ENCODE data around the gene PHTF1. TPM values are rescaled to one million over a fixed set of nuclear protein-coding genes. Genes with fewer than 3 reads are reported as not detected.
"Not testable (repeated sequence)": the region's sequence is repeated elsewhere in the genome, so short reads cannot be mapped to it uniquely, and the experiment has no call there.

The PHTF1 gene
- total and polyA plus RNA-seq, 2 of the 4 experiments (the other 2 are of a cell fraction), result 9.6 to 13.3 TPM

DNA sequence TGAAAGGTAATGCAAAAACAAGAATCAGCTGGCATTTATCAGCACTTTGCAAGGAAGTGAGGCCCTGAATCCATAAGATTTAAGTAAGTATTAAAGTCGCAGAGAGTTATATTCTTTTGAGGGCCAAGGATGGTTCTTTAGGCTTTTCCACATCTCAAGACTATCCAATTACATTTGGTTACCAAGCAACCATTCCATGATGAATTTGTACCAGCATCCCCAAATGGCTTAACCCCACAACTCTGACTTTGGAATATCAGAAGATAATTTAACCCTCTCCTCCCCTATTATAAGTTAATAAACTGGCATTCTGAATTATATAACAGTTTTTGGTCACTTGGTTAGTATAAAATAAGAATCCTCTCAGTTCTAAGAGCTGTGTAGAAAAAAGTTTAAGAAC lies 2.8 kb downstream of the PHTF1 start:
- ChIA-PET POLR2A (ENCODE audit: unreplicated experiment) (no interaction called here), CTCF (interaction anchor here (0.7 kb wide), 1 partner anchor 377 kb away, joined by 3 read pairs; no protein-coding TSS in a partner anchor)
- no peak overlapping the region for H2BK5ac ChIP-seq (ENCODE audit: low read depth, low read length, poor library complexity, severe bottlenecking)
- H3K18ac ChIP-seq (ENCODE audit: low read depth, low read length), result no peak overlapping the region
- H3K14ac ChIP-seq (replicated peaks; ENCODE audit: low read depth, low read length), result no peak overlapping the region
- ATAC-seq (ENCODE audit: low read depth), result no peak
- no peak for TF ChIP-seq MAFK (IDR thresholded peaks at IDR 0.05; ENCODE audit: low read depth, low read length)
- TF ChIP-seq, protein P1, sequence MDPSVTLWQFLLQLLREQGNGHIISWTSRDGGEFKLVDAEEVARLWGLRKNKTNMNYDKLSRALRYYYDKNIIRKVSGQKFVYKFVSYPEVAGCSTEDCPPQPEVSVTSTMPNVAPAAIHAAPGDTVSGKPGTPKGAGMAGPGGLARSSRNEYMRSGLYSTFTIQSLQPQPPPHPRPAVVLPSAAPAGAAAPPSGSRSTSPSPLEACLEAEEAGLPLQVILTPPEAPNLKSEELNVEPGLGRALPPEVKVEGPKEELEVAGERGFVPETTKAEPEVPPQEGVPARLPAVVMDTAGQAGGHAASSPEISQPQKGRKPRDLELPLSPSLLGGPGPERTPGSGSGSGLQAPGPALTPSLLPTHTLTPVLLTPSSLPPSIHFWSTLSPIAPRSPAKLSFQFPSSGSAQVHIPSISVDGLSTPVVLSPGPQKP (IDR thresholded peaks at IDR 0.05; ENCODE audit: borderline replicate concordance, low read depth, low read length), result no peak
- TF ChIP-seq NFE2L2 (IDR thresholded peaks at IDR 0.05; ENCODE audit: low read depth, low read length), result no peak
- TF ChIP-seq MXI1 (IDR thresholded peaks at IDR 0.05; ENCODE audit: borderline replicate concordance, low read depth, low read length), result no peak
- TF ChIP-seq POLR2A (IDR thresholded peaks at IDR 0.05; ENCODE audit: low read depth, low read length), result no peak
- H3K4me3 ChIP-seq (ENCODE audit: insufficient read depth, low read depth, low read length), result no peak overlapping the region
- no peaks in the 10 kb centered on the region for H4K20me1 ChIP-seq (ENCODE audit: insufficient read depth, low read length)
- BruUV-seq (replicated peaks), result no TSS peak
- no peaks in the 10 kb centered on the region for H3K27me3 ChIP-seq (ENCODE audit: control insufficient read depth, insufficient read depth, low read length)
- no peak overlapping the region for H2AK5ac ChIP-seq (ENCODE audit: low read depth, low read length)
- no peak overlapping the region for H2BK15ac ChIP-seq (ENCODE audit: low read depth, low read length)
- no peak overlapping the region for H3K27ac ChIP-seq (ENCODE audit: insufficient read depth, low read length)
- H4K5ac ChIP-seq (ENCODE audit: low read depth, low read length), result no peak overlapping the region
- dilution Hi-C loops (cut with HindIII; ENCODE audit: low sequenced_read_pairs, unreplicated experiment), result no loop called here
- no peaks in the 10 kb centered on the region for H3K4me1 ChIP-seq (ENCODE audit: control insufficient read depth, insufficient read depth, low read length)
- H4K91ac ChIP-seq (ENCODE audit: insufficient read depth, low read depth, low read length), result no peak overlapping the region
- no peak overlapping the region for H3K4me2 ChIP-seq (ENCODE audit: low read depth, low read length)
- H3K9me1 ChIP-seq (ENCODE audit: insufficient read depth, low read length), result no peaks in the 10 kb centered on the region
- H3K9me3 ChIP-seq (ENCODE audit: control insufficient read depth, insufficient read depth, low read length), result no peaks in the 10 kb centered on the region
- DNase-seq, result no peak
- no CpG with 5 or more reads among the region's 1 CpG for WGBS, 2 experiments (ENCODE audit: extremely low coverage in 2 of 2, insufficient read length in 1 of 2)
- no peak overlapping the region for H2AK9ac ChIP-seq (replicated peaks; ENCODE audit: low read depth, low read length, poor library complexity)
- H3K56ac ChIP-seq (ENCODE audit: extremely low read depth, insufficient read depth, low read length), result no peak overlapping the region
- no peak overlapping the region for H2BK120ac ChIP-seq (ENCODE audit: low read depth, low read length)
- in situ Hi-C loops (cut with MboI; ENCODE audit: low sequenced_read_pairs), result no loop called here
- peak overlapping the region; percentile 33; the same call in 1 of the 2 replicates for H3K23ac ChIP-seq (ENCODE audit: low read depth, low read length)
- H2BK20ac ChIP-seq (ENCODE audit: low read depth, low read length), result no peak overlapping the region
- no peak overlapping the region for H3K9ac ChIP-seq (ENCODE audit: low read depth, low read length)
- intact Hi-C loops (cut with micrococcal nuclease), result loop anchor here (10.0 kb wide), 2 partner anchors 148 to 632 kb away; partner anchors contain the start of genes AP4B1 and DCLRE1B
- no peak overlapping the region for H2AFZ ChIP-seq (replicated peaks; ENCODE audit: low read length, poor library complexity)
- no peak overlapping the region for H3K4ac ChIP-seq (ENCODE audit: low read depth, low read length)
- peaks cover 9 to 29% of the 10 kb centered on the region in 2 experiments; a peak in 3 of 4 replicates for H3K79me1 ChIP-seq (ENCODE audit: low read depth in 1 of 2, low read length in 2 of 2)
- peaks cover 9% of the 10 kb centered on the region; the same call in 1 of the 2 replicates for H3K36me3 ChIP-seq (ENCODE audit: control insufficient read depth, insufficient read depth, low read length)
- H4K8ac ChIP-seq (ENCODE audit: low read depth in 2 of 2, low read length in 2 of 2), result no peak overlapping the region

DNA sequence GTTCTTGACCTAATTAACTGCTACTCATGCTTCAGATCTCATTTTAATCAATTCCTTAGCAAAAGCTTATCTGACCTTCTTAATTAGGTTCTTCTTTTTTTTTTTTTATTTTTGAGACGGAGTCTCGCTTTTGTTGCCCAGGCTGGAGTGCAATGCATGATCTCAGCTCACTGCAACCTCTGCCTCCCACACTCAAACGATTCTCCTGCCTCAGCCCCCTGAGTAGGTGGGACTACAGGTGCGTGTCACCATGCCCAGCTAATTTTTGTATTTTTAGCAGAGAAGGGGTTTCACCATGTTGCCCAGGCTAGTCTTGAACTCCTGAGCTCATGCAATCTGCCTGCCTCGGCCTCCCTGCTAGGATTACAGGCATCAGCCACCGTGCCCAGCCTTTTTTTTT lies 6.0 kb downstream of the PHTF1 start:
- H2BK120ac ChIP-seq (ENCODE audit: low read depth, low read length); H2AK9ac ChIP-seq (replicated peaks; ENCODE audit: low read depth, low read length, poor library complexity); H3K27ac ChIP-seq (ENCODE audit: insufficient read depth, low read length); H3K9ac ChIP-seq (ENCODE audit: low read depth, low read length); BruUV-seq (replicated peaks); H3K4me3 ChIP-seq (ENCODE audit: insufficient read depth, low read depth, low read length); H2BK5ac ChIP-seq (ENCODE audit: low read depth, low read length, poor library complexity, severe bottlenecking); H3K4ac ChIP-seq (ENCODE audit: low read depth, low read length); H4K8ac ChIP-seq (ENCODE audit: low read depth in 2 of 2, low read length in 2 of 2); ATAC-seq (ENCODE audit: low read depth); dilution Hi-C loops (cut with HindIII; ENCODE audit: low sequenced_read_pairs, unreplicated experiment); H3K18ac ChIP-seq (ENCODE audit: low read depth, low read length); in situ Hi-C loops (cut with MboI; ENCODE audit: low sequenced_read_pairs); H2AFZ ChIP-seq (replicated peaks; ENCODE audit: low read length, poor library complexity); H3K14ac ChIP-seq (replicated peaks; ENCODE audit: low read depth, low read length); H3K4me2 ChIP-seq (ENCODE audit: low read depth, low read length); H2AK5ac ChIP-seq (ENCODE audit: low read depth, low read length); H3K56ac ChIP-seq (ENCODE audit: extremely low read depth, insufficient read depth, low read length); H4K20me1 ChIP-seq (ENCODE audit: insufficient read depth, low read length); H3K23ac ChIP-seq (ENCODE audit: low read depth, low read length); H3K9me1 ChIP-seq (ENCODE audit: insufficient read depth, low read length); H2BK15ac ChIP-seq (ENCODE audit: low read depth, low read length); H3K4me1 ChIP-seq (ENCODE audit: control insufficient read depth, insufficient read depth, low read length); H4K5ac ChIP-seq (ENCODE audit: low read depth, low read length); H4K91ac ChIP-seq (ENCODE audit: insufficient read depth, low read depth, low read length); H3K9me3 ChIP-seq (ENCODE audit: control insufficient read depth, insufficient read depth, low read length); CTCF ChIA-PET; POLR2A ChIA-PET (ENCODE audit: unreplicated experiment); H3K27me3 ChIP-seq (ENCODE audit: control insufficient read depth, insufficient read depth, low read length); H2BK20ac ChIP-seq (ENCODE audit: low read depth, low read length); DNase-seq: not testable (repeated sequence)
- WGBS, 2 experiments (ENCODE audit: extremely low coverage in 2 of 2, insufficient read length in 1 of 2), result 80% methylated on average over 1 of the region's 6 CpGs; no CpG with 5 or more reads in 1 of the 2 experiments
- H3K36me3 ChIP-seq (ENCODE audit: control insufficient read depth, insufficient read depth, low read length), result peaks cover 12% of the 10 kb centered on the region
- peaks cover 14 to 18% of the 10 kb centered on the region in 2 experiments; a peak in 3 of 4 replicates for H3K79me1 ChIP-seq (ENCODE audit: low read depth in 1 of 2, low read length in 2 of 2)
- intact Hi-C loops (cut with micrococcal nuclease), result loop anchor here (10.0 kb wide), 2 partner anchors 151 to 629 kb away; partner anchors contain the start of genes AP4B1 and DCLRE1B
